ENCODE results near the gene PNLIP. TPM values are rescaled to one million over a fixed set of nuclear protein-coding genes. Genes with fewer than 3 reads are reported as not detected.
A peak's percentile ranks its signal among the peaks of the same experiment; 100 is the strongest.

The PNLIP gene
- total RNA-seq: 5.4 TPM

- DNase-seq (ENCODE audit: low spot score): no peak
Measured at GRCh38 chr10:116545756-116546155, at the start of gene PNLIP. Gene PNLIP, plus strand, starts transcription at chr10:116545931. Its CDS starts 162 bp downstream, at chr10:116546093.

GRCh38 chr10:116504786-116505185 lies 40.9 kb upstream of the PNLIP start:
- DNase-seq (ENCODE audit: low spot score): no peak

- no peak for DNase-seq (ENCODE audit: low spot score)
Measured at GRCh38 chr10:116510565-116510964, 35.2 kb upstream of the PNLIP start.

GRCh38 chr10:116511365-116511764 lies 34.4 kb upstream of the PNLIP start:
- DNase-seq (ENCODE audit: low spot score): no peak

- DNase-seq (ENCODE audit: low spot score): peak; percentile 34
Measured at GRCh38 chr10:116521424-116522290, 24.1 kb upstream of the PNLIP start.

- no peak for DNase-seq (ENCODE audit: low spot score)
Measured at GRCh38 chr10:116522803-116523381, 22.8 kb upstream of the PNLIP start.

GRCh38 chr10:116524736-116525135 lies 21.0 kb upstream of the PNLIP start:
- DNase-seq (ENCODE audit: low spot score): no peak

GRCh38 chr10:116526219-116526618 lies 19.5 kb upstream of the PNLIP start:
- no peak for DNase-seq (ENCODE audit: low spot score)

- DNase-seq (ENCODE audit: low spot score): no peak
Measured at GRCh38 chr10:116536810-116537209, 8.9 kb upstream of the PNLIP start.

- no peak for DNase-seq (ENCODE audit: low spot score)
Measured at GRCh38 chr10:116538456-116538855, 7.3 kb upstream of the PNLIP start.

- no peak for DNase-seq (ENCODE audit: low spot score)
Measured at GRCh38 chr10:116538992-116539391, 6.7 kb upstream of the PNLIP start.

GRCh38 chr10:116540814-116541213 lies 4.9 kb upstream of the PNLIP start:
- DNase-seq (ENCODE audit: low spot score): no peak

- DNase-seq (ENCODE audit: low spot score): no peak
Measured at GRCh38 chr10:116542007-116542677, 3.6 kb upstream of the PNLIP start.

- no peak for DNase-seq (ENCODE audit: low spot score)
Measured at GRCh38 chr10:116545122-116545521, 609 bp upstream of the PNLIP start.

GRCh38 chr10:116548301-116548700 lies 2.6 kb downstream of the PNLIP start:
- no peak for DNase-seq (ENCODE audit: low spot score)

- no peak for DNase-seq (ENCODE audit: low spot score)
Measured at GRCh38 chr10:116553378-116553980, 7.7 kb downstream of the PNLIP start.

GRCh38 chr10:116554628-116555027 lies 8.9 kb downstream of the PNLIP start:
- no peak for DNase-seq (ENCODE audit: low spot score)

GRCh38 chr10:116555880-116556279 lies 10.1 kb downstream of the PNLIP start:
- DNase-seq (ENCODE audit: low spot score): no peak

- no peak for DNase-seq (ENCODE audit: low spot score)
Measured at GRCh38 chr10:116557305-116557880, 11.7 kb downstream of the PNLIP start.

- no peak for DNase-seq (ENCODE audit: low spot score)
Measured at GRCh38 chr10:116565534-116565933, 19.8 kb downstream of the PNLIP start.

- DNase-seq (ENCODE audit: low spot score): no peak
Measured at GRCh38 chr10:116566932-116567331, 21.2 kb downstream of the PNLIP start.

GRCh38 chr10:116567335-116567734 lies 21.6 kb downstream of the PNLIP start:
- DNase-seq (ENCODE audit: low spot score): no peak

All from mucosa of gallbladder (tissue), 1 donor.